Activated CD4-positive, alpha-beta T cell treated with anti-CD3 and anti-CD28 coated beads, Interleukin-2, amount 10 ng/mL, durations not matched to agents 7 days and 5 days (primary cell): ENCODE measurements around the gene GPR68. TPM values are rescaled to one million over a fixed set of nuclear protein-coding genes. Genes with fewer than 3 reads are reported as not detected.

Source experiments
- total RNA-seq, 2 experiments: library from RNA; stranded (reverse); gene quantifications; one replicate each; pipeline ENCODE4 v1.2.3, GENCODE V29; 2021

GPR68 gene
- total RNA-seq, 2 experiments from 2014 or later: 32.7 to 33.0 TPM

Other genes starting within 250 kb of the GPR68 start
- gene RPS6KA5, start 184.1 kb downstream of the GPR68 start, total RNA-seq: 10 to 100 TPM; 42.1 to 44.8 TPM
- gene DGLUCY, start 130.6 kb downstream of the GPR68 start, total RNA-seq: 100 to 1,000 TPM; 109 to 110 TPM
- 100 to 1,000 TPM; 187 to 193 TPM for gene CCDC88C, start 173.1 kb upstream of the GPR68 start, total RNA-seq